Measurements from ENCODE around the gene CTNNA3.

GRCh38 chr10:66414943-66415342, 1281.1 kb downstream of the CTNNA3 start:
- TF ChIP-seq CTCF (conservative IDR thresholded peaks at IDR 0.05; ENCODE audit: low read length) (no peak), EZH2phosphoT487 (IDR thresholded peaks at IDR 0.05; ENCODE audit: borderline replicate concordance) (no peak)
